Inflammatory macrophage treated with lipopolysaccharide for 1 hour (primary cell): ENCODE data around the gene DUSP14.
"Not testable (repeated sequence)": the region's sequence is repeated elsewhere in the genome, so short reads cannot be mapped to it uniquely, and the experiment has no call there.

ENCODE experiments used
- DNase-seq, 2 donors: peaks; one replicate each; pipeline ENCODE4 v3.0.0-alpha.2; 2020 to 2022

The DUSP14 gene

GRCh38 chr17:37489197-37490001, at the start of gene DUSP14:
Gene DUSP14, plus strand, starts transcription at chr17:37489891. Its CDS starts 22,382 bp downstream, at chr17:37512273.
- DNase-seq: peak; percentile 28 to 49

DNA sequence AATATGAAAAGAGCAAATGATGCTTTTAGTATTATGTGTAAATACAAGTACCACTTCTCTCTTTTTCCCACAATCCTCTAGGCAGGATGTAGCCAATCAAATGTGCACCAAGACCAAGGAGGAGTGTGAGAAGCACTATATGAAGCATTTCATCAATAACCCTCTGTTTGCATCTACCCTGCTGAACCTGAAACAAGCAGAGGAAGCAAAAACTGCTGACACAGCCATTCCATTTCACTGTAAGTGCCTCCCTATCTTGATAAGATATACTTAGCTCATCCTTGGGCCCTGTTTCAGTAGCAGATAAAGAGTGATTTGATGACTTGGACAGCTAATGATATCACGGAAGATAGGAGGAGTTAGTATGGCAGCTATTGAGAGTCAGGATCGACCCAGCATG, 49.3 kb upstream of the DUSP14 start:
- DNase-seq: no peak

- DNase-seq: peak; percentile 13 to 35
These were observed 48.2 kb upstream of the DUSP14 start for GRCh38 chr17:37441369-37442014.

GRCh38 chr17:37446027-37446426, 43.7 kb upstream of the DUSP14 start:
- DNase-seq: no peak

GRCh38 chr17:37447641-37448040, 42.0 kb upstream of the DUSP14 start:
- DNase-seq: no peak

DNA sequence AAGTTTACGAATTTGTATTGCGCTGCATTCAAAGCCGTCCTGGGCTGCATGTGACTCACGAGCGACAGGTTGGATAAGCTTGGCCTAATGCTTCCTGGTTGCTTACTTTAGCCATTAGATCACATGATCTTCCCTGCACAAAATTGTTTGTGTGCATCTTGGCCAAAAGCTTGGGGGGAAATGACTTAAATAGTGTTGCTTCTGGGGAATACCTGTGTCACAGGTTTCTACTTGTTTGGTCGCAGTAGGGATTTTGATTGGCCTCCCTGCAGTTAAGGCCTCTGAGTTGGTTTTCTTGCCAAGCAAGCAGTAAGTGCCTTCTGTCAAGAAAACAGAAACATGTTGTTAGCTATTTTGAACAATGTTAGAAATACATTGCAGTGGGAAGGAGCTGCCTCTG, 39.6 kb upstream of the DUSP14 start:
- DNase-seq: no peak

DNA sequence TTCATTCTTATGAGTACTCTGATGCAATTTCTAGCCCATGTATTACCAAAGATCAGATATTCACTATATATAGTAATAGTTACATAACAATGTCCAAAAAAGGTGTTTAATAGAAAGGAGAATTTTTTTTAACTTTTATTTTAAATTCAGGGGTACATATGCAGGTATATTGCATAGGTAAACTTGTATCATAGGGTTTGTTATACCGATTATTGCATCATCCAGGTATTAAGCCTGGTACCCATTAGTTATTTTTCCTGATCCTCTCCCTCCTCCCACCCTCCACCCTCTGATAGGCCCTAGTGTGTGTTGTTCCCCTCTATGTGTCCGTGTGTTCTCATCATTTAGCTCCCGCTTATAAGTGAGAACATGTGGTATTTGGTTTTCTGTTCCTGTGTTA, 31.9 kb upstream of the DUSP14 start:
- DNase-seq: not testable (repeated sequence)

- DNase-seq: no peak
These were observed 30.9 kb upstream of the DUSP14 start for GRCh38 chr17:37458805-37459204.

DNA sequence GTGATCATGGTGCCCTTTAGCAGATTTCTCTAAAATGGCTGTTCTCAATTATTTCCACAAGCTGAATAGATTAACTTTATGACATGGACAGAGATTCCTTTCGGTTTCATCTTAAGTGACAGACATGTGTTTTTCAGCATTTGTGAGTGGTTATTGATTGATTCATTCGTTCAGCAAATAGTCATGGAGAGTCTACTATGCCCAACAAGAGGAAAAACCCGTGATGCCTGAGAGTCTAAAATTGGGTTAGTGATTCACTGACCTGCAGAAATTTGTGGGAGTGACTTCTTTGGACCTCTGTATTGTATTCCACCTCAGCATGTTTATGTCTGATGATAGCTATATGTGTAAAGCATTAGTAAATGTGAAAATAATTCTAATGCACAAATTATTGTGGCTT, 28.0 kb upstream of the DUSP14 start:
- no peak for DNase-seq

- DNase-seq: no peak
These were observed 27.2 kb upstream of the DUSP14 start for GRCh38 chr17:37462492-37462891.

GRCh38 chr17:37463039-37463438, 26.7 kb upstream of the DUSP14 start:
- DNase-seq: peak in 1 of 2 donors; percentile 9

GRCh38 chr17:37465069-37465616, 24.5 kb upstream of the DUSP14 start:
- no peak for DNase-seq

- no peak for DNase-seq
These were observed 23.2 kb upstream of the DUSP14 start for GRCh38 chr17:37466471-37466870.

DNA sequence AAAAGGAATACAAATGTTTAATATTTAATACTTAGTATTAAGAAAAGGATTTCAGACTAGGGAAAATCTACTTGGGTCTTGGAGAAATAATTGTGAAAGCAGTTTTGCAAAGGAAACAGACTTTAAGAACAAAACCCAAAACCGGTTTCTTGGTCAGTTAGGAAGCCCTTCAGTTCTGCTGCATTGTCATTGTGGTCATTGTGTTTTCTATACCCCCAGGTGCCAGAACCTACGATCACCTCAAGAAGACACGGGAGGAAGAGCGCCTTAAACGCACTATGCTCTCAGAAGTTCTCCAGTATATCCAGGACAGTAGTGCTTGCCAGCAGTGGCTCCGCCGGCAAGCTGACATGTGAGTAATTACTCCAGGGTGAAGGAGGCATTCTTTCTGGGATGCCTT, 19.5 kb upstream of the DUSP14 start:
- no peak for DNase-seq

DNA sequence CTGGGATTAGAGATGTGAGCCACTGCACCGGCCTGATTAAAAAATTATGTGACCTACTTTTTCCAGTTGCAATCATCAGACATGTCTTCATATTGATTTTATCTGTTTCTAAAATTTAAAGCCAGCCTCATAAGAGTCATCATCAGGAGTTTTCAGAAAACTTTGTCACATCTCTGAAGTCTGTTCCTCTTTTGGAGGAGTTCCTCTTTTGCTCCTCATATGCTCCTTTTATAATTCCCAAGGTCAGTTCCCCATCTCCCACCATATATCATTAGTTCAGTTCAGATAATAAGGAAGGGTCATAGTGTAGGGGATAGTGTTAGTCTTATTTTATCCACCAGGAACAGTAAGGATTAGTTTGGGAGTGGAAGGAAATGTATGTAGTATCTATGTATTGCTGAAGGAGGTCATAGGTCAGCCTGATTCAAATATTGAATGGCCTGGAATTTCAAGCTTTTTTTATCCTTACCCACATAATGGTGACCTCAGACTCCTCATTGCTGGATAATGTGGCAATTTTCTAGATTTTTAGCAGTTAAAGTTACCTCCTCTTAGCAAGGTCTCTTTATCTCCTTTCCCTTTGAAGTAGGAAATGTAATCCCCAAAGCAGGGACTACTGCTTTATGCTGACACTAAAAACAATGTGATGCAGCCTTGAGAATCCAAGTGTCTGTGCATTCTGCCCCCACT, 13.8 kb upstream of the DUSP14 start:
- peak; percentile 75 to 93 for DNase-seq

- DNase-seq: peak; percentile 48 to 74
These were observed 13.1 kb upstream of the DUSP14 start for GRCh38 chr17:37476431-37477120.

DNA sequence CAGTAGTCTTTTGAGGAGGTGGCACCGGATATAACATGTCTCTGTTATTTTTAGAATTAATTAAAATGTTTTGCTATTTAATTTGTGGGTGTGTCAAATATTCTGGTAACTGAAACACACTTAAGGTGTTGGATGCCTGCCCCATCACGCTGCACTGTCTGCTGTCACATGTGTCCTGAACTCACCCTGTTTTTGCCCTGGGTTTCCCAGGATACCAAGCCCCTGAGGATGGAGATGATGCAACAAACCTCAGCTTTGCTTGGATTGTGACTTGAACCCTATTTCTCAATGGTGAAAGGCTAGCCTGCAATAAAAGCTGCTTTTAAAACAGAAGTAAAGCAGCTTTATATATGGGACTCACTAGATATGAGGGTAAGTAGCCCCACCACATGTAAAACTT, 11.5 kb upstream of the DUSP14 start:
- peak in 1 of 2 donors; percentile 85 for DNase-seq

DNA sequence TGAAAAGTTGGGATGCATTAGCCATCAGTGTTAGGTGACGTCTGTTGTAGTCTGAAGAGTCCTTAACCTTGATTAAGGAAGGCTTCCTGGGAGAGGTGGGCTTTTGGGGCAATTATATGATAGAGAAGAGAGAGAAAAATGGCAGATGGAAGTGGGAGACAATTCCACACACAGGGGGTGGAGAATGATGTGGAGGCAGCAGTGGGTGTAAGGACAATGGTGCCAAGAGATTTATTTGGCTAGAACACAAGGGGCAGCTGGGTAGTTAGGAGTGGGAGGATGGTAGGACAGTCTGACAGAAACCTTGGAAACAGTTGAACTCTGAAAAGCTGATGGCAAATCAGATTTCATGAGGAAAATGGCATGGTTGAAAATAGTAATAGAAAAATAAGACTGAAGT, 10.7 kb upstream of the DUSP14 start:
- no peak for DNase-seq

DNA sequence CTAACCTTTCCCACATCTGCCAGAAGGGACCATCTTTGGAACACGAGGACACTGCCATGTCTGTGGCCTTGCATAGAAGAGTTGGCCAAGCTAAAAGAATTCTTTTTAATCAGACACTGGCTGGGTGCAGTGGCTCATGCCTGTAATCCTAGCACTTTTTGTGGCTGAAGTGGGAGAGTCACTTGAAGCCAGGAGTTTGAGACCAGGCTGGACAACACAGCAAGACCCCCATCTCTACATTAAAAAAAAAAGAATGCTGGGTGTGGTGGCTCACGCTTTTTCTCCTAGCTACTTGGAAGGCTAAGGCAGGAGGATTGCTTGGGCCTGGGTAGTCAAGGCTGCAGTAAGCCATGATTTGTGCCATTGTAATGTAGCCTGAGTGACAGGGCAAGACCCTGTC, 9.3 kb upstream of the DUSP14 start:
- DNase-seq: no peak

DNA sequence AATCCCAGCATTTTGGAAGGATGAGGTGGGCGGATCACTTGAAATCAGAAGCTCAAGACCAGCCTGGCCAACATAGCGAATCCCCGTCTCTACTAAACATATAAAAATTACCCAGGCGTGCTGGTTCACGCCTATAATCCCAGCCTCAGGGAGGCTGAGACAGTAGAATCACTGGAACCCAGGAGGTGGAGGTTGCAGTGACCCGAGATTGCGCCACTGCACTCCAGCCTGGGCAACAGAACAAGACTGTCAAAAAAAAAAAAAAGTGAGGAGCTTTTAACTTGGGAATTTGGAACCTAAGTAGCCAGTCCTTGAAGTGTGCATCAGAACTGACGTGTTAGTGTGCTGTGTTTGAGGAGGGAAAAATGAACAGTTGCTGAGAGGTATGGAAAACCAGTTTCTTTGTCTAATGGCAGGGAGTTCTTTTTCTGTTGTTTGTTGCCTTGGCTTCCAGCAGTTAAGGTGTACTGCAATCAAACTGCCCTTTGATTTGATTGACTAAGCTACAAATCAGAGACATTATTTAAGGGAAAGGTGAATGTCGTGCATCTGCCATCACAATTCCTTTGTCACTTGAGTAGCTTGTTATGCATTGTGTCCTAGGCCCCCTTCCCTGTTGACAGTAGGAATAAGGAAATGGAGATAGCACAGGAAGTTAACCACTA, 8.6 kb upstream of the DUSP14 start:
- no peak for DNase-seq

DNA sequence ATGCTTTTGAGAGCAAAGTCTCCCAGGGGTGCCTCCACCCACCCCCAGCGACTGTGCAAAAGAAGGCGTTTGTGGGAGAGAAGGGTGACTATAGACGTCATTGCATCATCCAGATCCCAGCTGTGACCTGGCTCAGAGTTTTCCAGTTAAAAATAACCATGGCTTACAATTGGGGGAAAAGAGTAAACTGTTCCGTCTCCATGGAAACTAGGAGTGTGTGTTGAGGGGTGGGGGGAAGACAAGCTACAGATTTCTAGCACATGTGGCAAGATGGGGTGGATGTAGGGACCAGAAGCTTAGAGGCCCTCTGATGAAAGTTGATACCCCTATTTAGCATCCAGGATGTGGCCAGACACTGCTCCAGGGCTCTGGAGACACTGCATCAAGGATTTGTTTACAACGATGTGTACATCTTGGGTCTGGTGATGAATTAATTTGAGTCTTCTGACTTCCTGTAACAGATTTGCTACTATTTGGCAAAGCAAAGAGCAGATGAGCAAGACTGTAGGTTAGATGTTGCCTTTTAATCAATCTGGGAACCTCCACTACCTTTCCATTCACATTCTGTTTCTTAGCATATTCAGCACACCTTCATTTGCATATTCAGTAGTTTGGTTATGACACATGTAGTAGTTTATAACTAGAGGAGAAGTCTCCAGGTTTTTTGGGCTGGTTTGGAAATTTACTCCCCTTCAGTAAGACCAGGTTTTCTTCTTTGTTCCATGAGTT, 6.2 kb upstream of the DUSP14 start:
- no peak for DNase-seq
